Measurements from ENCODE around the gene CLMN. TPM values are rescaled to one million over a fixed set of nuclear protein-coding genes. Genes with fewer than 3 reads are reported as not detected.

Gene CLMN
- total and polyA plus RNA-seq, 2 of the 4 experiments (the other 2 are of a cell fraction): 0.10 to 0.18 TPM

- Histone ChIP-seq H2BK5ac (ENCODE audit: low read depth, low read length, poor library complexity, severe bottlenecking) (no peak overlapping the region), H3K9me1 (ENCODE audit: insufficient read depth, low read length) (no peaks in the 10 kb centered on the region), H3K27ac (ENCODE audit: insufficient read depth, low read length) (no peak overlapping the region), H3K9ac (ENCODE audit: low read depth, low read length) (no peak overlapping the region), H3K14ac (replicated peaks; ENCODE audit: low read depth, low read length) (no peak overlapping the region), H2AFZ (replicated peaks; ENCODE audit: low read length, poor library complexity) (no peak overlapping the region), H3K27me3 (ENCODE audit: control insufficient read depth, insufficient read depth, low read length) (peaks cover 2% of the 10 kb centered on the region; the same call in 1 of the 2 replicates), H4K5ac (ENCODE audit: low read depth, low read length) (no peak overlapping the region), H3K23ac (ENCODE audit: low read depth, low read length) (no peak overlapping the region), H4K20me1 (ENCODE audit: insufficient read depth, low read length) (no peaks in the 10 kb centered on the region), H3K79me1 (ENCODE audit: low read depth in 1 of 2, low read length in 2 of 2) (no peaks in the 10 kb centered on the region), H3K4ac (ENCODE audit: low read depth, low read length) (no peak overlapping the region), H3K9me3 (ENCODE audit: control insufficient read depth, insufficient read depth, low read length) (no peaks in the 10 kb centered on the region), H3K4me1 (ENCODE audit: control insufficient read depth, insufficient read depth, low read length) (no peaks in the 10 kb centered on the region), H2AK9ac (replicated peaks; ENCODE audit: low read depth, low read length, poor library complexity) (no peak overlapping the region), H3K18ac (ENCODE audit: low read depth, low read length) (no peak overlapping the region), H3K36me3 (ENCODE audit: control insufficient read depth, insufficient read depth, low read length) (no peaks in the 10 kb centered on the region), H3K56ac (ENCODE audit: extremely low read depth, insufficient read depth, low read length) (no peak overlapping the region), H3K4me3 (ENCODE audit: insufficient read depth, low read depth, low read length) (no peak overlapping the region), H2BK15ac (ENCODE audit: low read depth, low read length) (no peak overlapping the region), H3K4me2 (ENCODE audit: low read depth, low read length) (no peak overlapping the region), H4K91ac (ENCODE audit: insufficient read depth, low read depth, low read length) (no peak overlapping the region), H2AK5ac (ENCODE audit: low read depth, low read length) (no peak overlapping the region), H2BK120ac (ENCODE audit: low read depth, low read length) (no peak overlapping the region), H2BK20ac (ENCODE audit: low read depth, low read length) (no peak overlapping the region), H4K8ac (ENCODE audit: low read depth in 2 of 2, low read length in 2 of 2) (no peak overlapping the region)
- WGBS, 2 experiments (ENCODE audit: extremely low coverage in 2 of 2, insufficient read length in 1 of 2): 74% methylated on average over 8 of the region's 13 CpGs; no CpG with 5 or more reads in 1 of the 2 experiments
- intact Hi-C loops (cut with micrococcal nuclease): no loop called here
- DNase-seq (no peak), ATAC-seq (ENCODE audit: low read depth) (no peak)
- dilution Hi-C loops (cut with HindIII; ENCODE audit: low sequenced_read_pairs, unreplicated experiment): no loop called here
- in situ Hi-C loops (cut with MboI; ENCODE audit: low sequenced_read_pairs): no loop called here
- BruUV-seq (replicated peaks): no TSS peak
- no peak for TF ChIP-seq MXI1 (IDR thresholded peaks at IDR 0.05; ENCODE audit: borderline replicate concordance, low read depth, low read length)
- no peak for TF ChIP-seq RAD21 (IDR thresholded peaks at IDR 0.05; ENCODE audit: low read length)
- TF ChIP-seq POLR2A (IDR thresholded peaks at IDR 0.05; ENCODE audit: low read depth, low read length): no peak
- TF ChIP-seq NFE2L2 (IDR thresholded peaks at IDR 0.05; ENCODE audit: low read depth, low read length): no peak
- no peak for TF ChIP-seq CHD1 (IDR thresholded peaks at IDR 0.05; ENCODE audit: low read depth, low read length)
- TF ChIP-seq USF2 (IDR thresholded peaks at IDR 0.05; ENCODE audit: low read depth, low read length): no peak
- TF ChIP-seq MAFK (IDR thresholded peaks at IDR 0.05; ENCODE audit: low read depth, low read length): no peak
- POLR2A ChIA-PET (ENCODE audit: unreplicated experiment): no interaction called here
- CTCF ChIA-PET: no interaction called here
Observed at GRCh38 chr14:95327558-95328374, 8.1 kb upstream of the CLMN start.

All from IMR-90 (cell line).